Measurements from ENCODE around the gene MEIOB. TPM values are rescaled to one million over a fixed set of nuclear protein-coding genes. Genes with fewer than 3 reads are reported as not detected.

Gene MEIOB
- total RNA-seq, 1 donor, result 0.09 TPM

DNA sequence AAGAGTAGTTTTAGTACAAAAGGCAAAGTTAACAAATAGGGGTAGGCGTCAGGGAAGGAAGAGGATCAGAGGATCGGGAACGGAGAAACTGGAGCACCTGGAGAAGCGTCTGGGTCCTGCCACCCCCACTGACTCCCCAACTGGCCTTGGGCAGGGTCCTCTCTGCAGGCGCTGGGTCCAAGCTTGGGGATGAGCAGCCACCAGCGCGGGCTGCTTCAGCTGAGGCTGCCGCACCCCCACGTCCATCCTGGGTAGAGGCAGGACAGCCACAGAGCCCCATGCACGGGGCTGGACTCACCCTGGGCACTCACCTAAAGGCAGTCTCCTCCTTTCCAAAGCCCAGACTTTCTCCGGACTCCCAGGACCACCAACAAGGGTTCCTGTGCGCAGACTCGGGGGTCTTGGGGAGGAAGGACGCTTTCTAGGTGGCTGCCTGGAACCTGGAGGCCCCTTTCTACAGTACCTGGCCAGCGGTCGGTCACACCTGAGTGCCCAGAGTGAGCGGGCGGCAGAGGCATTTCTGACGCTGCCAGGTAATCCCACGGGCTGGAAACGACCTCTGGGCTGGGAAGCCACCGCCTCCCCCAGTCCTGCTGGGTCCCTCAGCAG lies 45.2 kb upstream of the MEIOB start:
- H3K4me3 ChIP-seq (ENCODE audit: low read depth, low read length), result no peak overlapping the region
- DNase-seq (ENCODE audit: low read depth), result no peak
- TF ChIP-seq CTCF (IDR thresholded peaks at IDR 0.05; ENCODE audit: insufficient read depth, low read length), result no peak

GRCh38 chr16:1916640-1916990 lies 44.7 kb upstream of the MEIOB start:
- no peak for DNase-seq (ENCODE audit: low read depth)
- H3K4me3 ChIP-seq (ENCODE audit: low read depth, low read length), result no peak overlapping the region
- no peak for TF ChIP-seq CTCF (IDR thresholded peaks at IDR 0.05; ENCODE audit: insufficient read depth, low read length)

DNA sequence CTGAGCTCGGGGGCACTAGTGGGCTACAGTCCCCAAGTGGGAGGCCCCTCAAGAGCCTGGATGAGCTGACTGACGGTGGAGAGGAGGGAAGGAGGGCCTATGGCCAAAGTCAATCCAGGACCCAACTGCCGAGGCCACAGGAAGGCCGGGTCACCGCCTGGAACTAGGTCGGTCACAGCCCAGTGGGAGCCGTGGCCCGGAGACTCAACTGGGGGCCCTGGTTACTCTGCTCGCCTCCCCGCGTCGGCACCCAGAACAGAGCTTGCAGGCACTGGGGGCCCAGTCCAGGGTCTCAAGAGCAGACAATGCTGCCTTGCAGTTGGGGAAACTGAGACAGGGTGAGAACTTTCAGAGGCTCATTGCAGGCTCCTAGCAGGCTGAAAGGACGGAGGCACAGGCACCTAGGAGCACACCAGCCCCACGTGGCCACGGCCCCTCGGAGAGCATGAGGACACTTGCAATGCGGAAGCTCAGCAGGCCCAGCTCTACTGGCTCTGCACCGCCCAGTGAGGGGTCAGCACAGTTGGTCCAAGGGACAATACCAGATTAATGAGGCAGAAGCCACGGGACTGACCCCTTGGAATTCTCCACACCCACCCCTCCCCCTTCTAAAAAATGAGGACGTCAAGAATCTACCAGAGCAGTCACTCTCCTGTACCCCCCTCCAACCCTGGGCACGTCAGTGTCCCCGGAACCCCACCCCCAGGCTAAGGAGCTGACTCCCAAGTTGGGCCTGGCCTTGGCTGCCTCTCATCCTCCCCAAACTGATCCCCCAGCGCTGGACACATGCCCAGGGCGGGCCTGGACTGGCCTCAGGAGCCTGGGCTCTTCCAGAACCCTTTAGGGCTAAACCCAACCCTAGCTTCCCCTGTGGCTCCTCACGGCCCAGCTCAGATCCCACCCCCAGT lies 44.0 kb upstream of the MEIOB start:
- no peak overlapping the region for H3K4me3 ChIP-seq (ENCODE audit: low read depth, low read length)
- DNase-seq (ENCODE audit: low read depth), result no peak
- TF ChIP-seq CTCF (IDR thresholded peaks at IDR 0.05; ENCODE audit: insufficient read depth, low read length), result no peak

DNA sequence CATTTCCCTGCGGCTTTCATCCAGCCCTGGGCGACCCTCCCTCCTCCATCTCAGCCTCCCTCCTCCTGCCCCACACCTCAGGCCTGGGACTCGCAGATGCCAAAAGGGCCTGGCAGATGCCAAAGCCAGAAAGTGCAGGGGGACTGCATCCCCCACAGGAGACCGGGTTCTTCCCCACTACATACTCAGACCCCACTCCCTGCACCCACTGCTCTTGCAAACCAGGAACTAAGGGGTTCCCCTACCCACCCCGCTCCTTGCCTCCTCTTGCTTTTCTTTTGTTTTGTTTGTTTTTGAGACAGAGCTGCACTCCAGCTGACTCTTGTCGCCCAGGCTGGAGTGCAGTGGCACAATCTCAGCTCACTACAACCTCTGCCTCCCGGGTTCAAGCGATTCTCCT lies 43.0 kb upstream of the MEIOB start:
- H3K4me3 ChIP-seq (ENCODE audit: low read depth, low read length), result no peak overlapping the region
- no peak for TF ChIP-seq CTCF (IDR thresholded peaks at IDR 0.05; ENCODE audit: insufficient read depth, low read length)
- no peak for DNase-seq (ENCODE audit: low read depth)

DNA sequence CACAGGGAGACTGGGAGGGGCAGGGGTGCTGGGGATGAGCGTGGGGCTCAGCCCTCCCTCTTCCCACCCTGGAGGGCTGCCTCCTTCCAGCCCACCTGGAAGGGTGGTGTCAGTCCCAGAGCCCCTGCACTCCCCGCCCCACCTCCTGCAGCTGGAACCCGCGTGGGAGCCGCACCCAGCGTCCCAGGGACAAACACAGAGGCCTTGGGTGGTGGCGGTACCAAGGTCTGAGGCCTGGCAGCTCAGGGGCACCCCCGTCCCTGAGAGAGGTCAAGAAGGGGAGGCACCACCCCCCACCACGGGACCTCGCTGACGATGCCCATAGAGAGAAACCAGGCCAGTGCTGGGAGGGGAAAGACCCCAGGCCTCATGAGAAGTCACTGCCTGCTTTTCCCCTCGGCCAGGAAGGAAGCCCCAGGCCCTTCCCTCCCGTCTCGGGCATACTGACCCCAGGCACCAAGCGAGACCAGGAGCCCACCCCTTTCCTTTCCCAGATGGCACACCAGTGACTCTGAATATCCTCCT lies 42.2 kb upstream of the MEIOB start:
- TF ChIP-seq CTCF (IDR thresholded peaks at IDR 0.05; ENCODE audit: insufficient read depth, low read length), result no peak
- DNase-seq (ENCODE audit: low read depth), result no peak
- H3K4me3 ChIP-seq (ENCODE audit: low read depth, low read length), result no peak overlapping the region

GRCh38 chr16:1913327-1914083 lies 41.5 kb upstream of the MEIOB start:
- TF ChIP-seq CTCF (IDR thresholded peaks at IDR 0.05; ENCODE audit: insufficient read depth, low read length), result no peak

More at GRCh38 chr16:1913327-1914083, 41.5 kb upstream of the MEIOB start:
- no peak overlapping the region for H3K4me3 ChIP-seq (ENCODE audit: low read depth, low read length)
- DNase-seq (ENCODE audit: low read depth), result no peak

Measured in fibroblast of the aortic adventitia (primary cell).